Endothelial cell of umbilical vein (primary cell): Measurements from ENCODE around the gene PAPLN. TPM values are rescaled to one million over a fixed set of nuclear protein-coding genes. Genes with fewer than 3 reads are reported as not detected.

ENCODE experiments used
- BruUV-seq: library from RNA; stranded (reverse); fragments of 400-500 nt; replicated peaks from 2 replicates; lab custom pipeline; 2021; lab: Mats Ljungman, UMichigan
- CTCF ChIA-PET: fragments of 300-600, 350-600 bp; sonication (Branson Sonifier 250); formaldehyde crosslinking; loops from one replicate; lab custom pipeline; 2021; ENCODE audit warnings: antibody characterized with exemption, inconsistent platforms; lab: Charles Lee
- POLR2A ChIA-PET: fragments of 300-600, 350-600 bp; sonication (Branson Sonifier 250); formaldehyde crosslinking; loops from one replicate; lab custom pipeline; 2021; ENCODE audit warnings: antibody characterized with exemption, inconsistent platforms; lab: Charles Lee
- DNase-seq: peaks from one replicate; pipeline ENCODE4 v3.0.0-alpha.2; 2011; ENCODE audit warnings: low read depth, low spot score
- FAIRE-seq: peaks from 2 replicates; lab custom pipeline; 2011; peaks lifted over from hg19 to GRCh38; lab: Jason Lieb, UNC
- H2AFZ ChIP-seq: 2 replicates; pipeline ENCODE4 v1.6.0; 2012; ENCODE audit warnings: low read depth, low read length, control low read depth, inconsistent platforms
- H3K27ac ChIP-seq: 2 replicates; pipeline ENCODE4 v1.5.1; 2011; ENCODE audit warnings: low read depth, mild to moderate bottlenecking, control low read depth, low read length, moderate library complexity; ENCODE audit not compliant: insufficient read depth
- H3K27me3 ChIP-seq, 2 experiments: 2 replicates each; pipeline versions ENCODE4 v1.6.0 to v1.6.1; 2011; ENCODE audit warnings: low read length in 2 of 2, mixed read lengths in 1 of 2; ENCODE audit not compliant: control insufficient read depth in 2 of 2, insufficient read depth in 2 of 2
- H3K36me3 ChIP-seq, 2 experiments: 2 replicates in 1 of 2; 3 replicates in 1 of 2; pipeline ENCODE4 v1.5.1; 2011; ENCODE audit warnings: low read length in 2 of 2, mild to moderate bottlenecking in 1 of 2, moderate library complexity in 1 of 2; ENCODE audit not compliant: control insufficient read depth in 2 of 2, insufficient read depth in 2 of 2; ENCODE audit errors: extremely low read depth in 1 of 2
- H3K4me1 ChIP-seq: 3 replicates; pipeline ENCODE4 v1.5.1; 2011; ENCODE audit warnings: mild to moderate bottlenecking, low read length; ENCODE audit not compliant: control insufficient read depth, insufficient read depth; ENCODE audit errors: extremely low read depth
- H3K4me2 ChIP-seq: 2 replicates; pipeline ENCODE4 v1.6.1; 2011; ENCODE audit warnings: low read length, control low read depth, mixed read lengths; ENCODE audit not compliant: insufficient read depth
- H3K4me3 ChIP-seq, 3 experiments: fragments of 200-600 bp in 1 of 3; sonication (generic), shearing (Covaris generic) in 1 of 3; replicated peaks in 1 of 3; 2 replicates each; pipeline ENCODE4 v1.5.1; 2011 to 2016; ENCODE audit warnings: control low read depth in 3 of 3, low read length in 3 of 3, mild to moderate bottlenecking in 2 of 3, inconsistent platforms in 1 of 3, low read depth in 1 of 3, moderate library complexity in 1 of 3; ENCODE audit not compliant: insufficient read depth in 1 of 3
- H3K79me2 ChIP-seq: 2 replicates; pipeline ENCODE4 v1.6.0; 2012; ENCODE audit warnings: low read length, inconsistent platforms; ENCODE audit not compliant: control insufficient read depth, insufficient read depth
- H3K9ac ChIP-seq: replicated peaks from 2 replicates; pipeline ENCODE3; 2011; ENCODE audit warnings: low read length, control low read depth; ENCODE audit not compliant: insufficient read depth; ENCODE audit errors: extremely low read depth
- H3K9me1 ChIP-seq: replicated peaks from 3 replicates; pipeline ENCODE4 v1.6.0; 2011; ENCODE audit warnings: mild to moderate bottlenecking, low read length; ENCODE audit not compliant: control insufficient read depth, insufficient read depth; ENCODE audit errors: extremely low read depth
- H3K9me3 ChIP-seq: replicated peaks from 2 replicates; pipeline ENCODE4 v1.5.1; 2012; ENCODE audit warnings: low read length, inconsistent platforms; ENCODE audit not compliant: control insufficient read depth, insufficient read depth
- H4K20me1 ChIP-seq: replicated peaks from 2 replicates; pipeline ENCODE3; 2011; ENCODE audit warnings: mild to moderate bottlenecking, low read length; ENCODE audit not compliant: control insufficient read depth, insufficient read depth; ENCODE audit errors: extremely low read depth
- EZH2 ChIP-seq: IDR thresholded peaks from 2 replicates; pipeline ENCODE4 v1.6.1; 2012; ENCODE audit warnings: borderline replicate concordance, low read depth, mild to moderate bottlenecking, moderate library complexity, low read length, inconsistent platforms; ENCODE audit not compliant: severe bottlenecking
- FOS ChIP-seq: IDR thresholded peaks from 2 replicates; pipeline ENCODE4 v1.6.1; 2011; ENCODE audit warnings: mild to moderate bottlenecking, low read length, moderate library complexity, borderline replicate concordance; ENCODE audit not compliant: insufficient read depth
- JUN ChIP-seq: IDR thresholded peaks from 2 replicates; pipeline ENCODE4 v1.6.1; 2011; ENCODE audit warnings: borderline replicate concordance, low read depth; ENCODE audit not compliant: insufficient read length, insufficient read depth
- MYC ChIP-seq: IDR thresholded peaks from one replicate; pipeline ENCODE4 v1.6.1; 2011; ENCODE audit warnings: mild to moderate bottlenecking, low read depth, low read length
- POLR2A ChIP-seq: IDR thresholded peaks from 2 replicates; pipeline ENCODE4 v1.6.1; 2012; ENCODE audit warnings: low read depth, mild to moderate bottlenecking, control low read depth, low read length
- dilution Hi-C: fragments of 300-500 bp; cut with MboI; formaldehyde crosslinking; loops from one replicate; pipeline ENCODE4 v1.15.0; 2019; ENCODE audit warnings: low sequenced_read_pairs; ENCODE audit not compliant: extremely low pct_ligation_motif_present
- intact Hi-C: fragments of 100-400 bp; cut with micrococcal nuclease; formaldehyde crosslinking; loops from one replicate; pipeline ENCODE4 v1.10.0; 2022
- polyA plus RNA-seq, 4 experiments: library from polyadenylated mRNA; depleted of rRNA in 3 of 4; stranded (reverse) in 3 of 4; unstranded in 1 of 4; fragments of >200 nt; gene quantifications; 2 replicates each; pipeline versions ENCODE4 v1.2.1 to v1.2.3, GENCODE V29; 2011 to 2012; ENCODE audit warnings: missing spikeins in 1 of 4
- total RNA-seq: library from RNA; stranded (reverse); gene quantifications from 2 replicates; pipeline ENCODE4 v1.2.3, GENCODE V29; 2021
- TF ChIP-seq, protein P1 (sequence below), 2 donors: IDR thresholded peaks; 1 replicate in 1 of 2; 2 replicates in 1 of 2; pipeline ENCODE4 v1.5.1; 2011; ENCODE audit warnings: low read length in 2 of 2, mild to moderate bottlenecking in 2 of 2, moderate library complexity in 2 of 2, control low read depth in 1 of 2, inconsistent platforms in 1 of 2, low read depth in 1 of 2; ENCODE audit not compliant: insufficient read depth in 1 of 2; ENCODE audit errors: extremely low read depth in 1 of 2

Gene PAPLN
- total and polyA plus RNA-seq, 2 donors (not counting 3 experiments of a cell fraction or from before 2014, with no cell fraction given): 5.5 to 6.4 TPM

- no peak overlapping the region for H3K4me3 ChIP-seq
- no peaks in the 10 kb centered on the region for H3K9me3 ChIP-seq
- H2AFZ ChIP-seq: no peak overlapping the region
- H4K20me1 ChIP-seq: no peaks in the 10 kb centered on the region
- DNase-seq (no peak), FAIRE-seq (no peak)
- no peak overlapping the region for H3K9ac ChIP-seq
- no peak overlapping the region for H3K4me2 ChIP-seq
- H3K79me2 ChIP-seq: no peaks in the 10 kb centered on the region
- ChIA-PET CTCF (interaction anchor here (0.9 to 5.0 kb wide), 4 partner anchors 10 to 251 kb away, joined by 3 to 26 read pairs (median 6); no protein-coding TSS in a partner anchor), POLR2A (interaction anchor here (0.9 to 1.8 kb wide), 2 partner anchors 10 to 162 kb away, joined by 3 to 4 read pairs; partner anchors contain the start of gene RBM25)
- intact Hi-C loops (no loop called here), dilution Hi-C loops (no loop called here)
- no peaks in the 10 kb centered on the region for H3K27me3 ChIP-seq
- H3K27ac ChIP-seq: no peak overlapping the region
- no TSS peak for BruUV-seq
- H3K4me1 ChIP-seq: peaks cover 16% of the 10 kb centered on the region
- TF ChIP-seq JUN (no peak), FOS (no peak), EZH2 (no peak), MYC (no peak), POLR2A (no peak)
- TF ChIP-seq, protein P1, sequence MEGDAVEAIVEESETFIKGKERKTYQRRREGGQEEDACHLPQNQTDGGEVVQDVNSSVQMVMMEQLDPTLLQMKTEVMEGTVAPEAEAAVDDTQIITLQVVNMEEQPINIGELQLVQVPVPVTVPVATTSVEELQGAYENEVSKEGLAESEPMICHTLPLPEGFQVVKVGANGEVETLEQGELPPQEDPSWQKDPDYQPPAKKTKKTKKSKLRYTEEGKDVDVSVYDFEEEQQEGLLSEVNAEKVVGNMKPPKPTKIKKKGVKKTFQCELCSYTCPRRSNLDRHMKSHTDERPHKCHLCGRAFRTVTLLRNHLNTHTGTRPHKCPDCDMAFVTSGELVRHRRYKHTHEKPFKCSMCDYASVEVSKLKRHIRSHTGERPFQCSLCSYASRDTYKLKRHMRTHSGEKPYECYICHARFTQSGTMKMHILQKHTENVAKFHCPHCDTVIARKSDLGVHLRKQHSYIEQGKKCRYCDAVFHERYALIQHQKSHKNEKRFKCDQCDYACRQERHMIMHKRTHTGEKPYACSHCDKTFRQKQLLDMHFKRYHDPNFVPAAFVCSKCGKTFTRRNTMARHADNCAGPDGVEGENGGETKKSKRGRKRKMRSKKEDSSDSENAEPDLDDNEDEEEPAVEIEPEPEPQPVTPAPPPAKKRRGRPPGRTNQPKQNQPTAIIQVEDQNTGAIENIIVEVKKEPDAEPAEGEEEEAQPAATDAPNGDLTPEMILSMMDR (IDR thresholded peaks at IDR 0.05; ENCODE audit: extremely low read depth in 1 of 2, insufficient read depth in 1 of 2, low read depth in 1 of 2, low read length in 2 of 2): no peak
- H3K9me1 ChIP-seq: no peaks in the 10 kb centered on the region
- H3K36me3 ChIP-seq: peaks cover 5 to 10% of the 10 kb centered on the region in 2 experiments
These were observed 17.2 kb upstream of the PAPLN start for GRCh38 chr14:73220061-73220460.
